SIG-M5 treated with dmso at 0.1 percent for 504 hours (cell line): Measurements from ENCODE around the gene MUC12.
"Not testable (repeated sequence)": the region's sequence is repeated elsewhere in the genome, so short reads cannot be mapped to it uniquely, and the experiment has no call there.

Experiments
- DNase-seq: peaks from one replicate; lab custom pipeline; 2025; ENCODE audit not compliant: unreplicated experiment; lab: John Stamatoyannopoulos, UW

The MUC12 gene, protein sequence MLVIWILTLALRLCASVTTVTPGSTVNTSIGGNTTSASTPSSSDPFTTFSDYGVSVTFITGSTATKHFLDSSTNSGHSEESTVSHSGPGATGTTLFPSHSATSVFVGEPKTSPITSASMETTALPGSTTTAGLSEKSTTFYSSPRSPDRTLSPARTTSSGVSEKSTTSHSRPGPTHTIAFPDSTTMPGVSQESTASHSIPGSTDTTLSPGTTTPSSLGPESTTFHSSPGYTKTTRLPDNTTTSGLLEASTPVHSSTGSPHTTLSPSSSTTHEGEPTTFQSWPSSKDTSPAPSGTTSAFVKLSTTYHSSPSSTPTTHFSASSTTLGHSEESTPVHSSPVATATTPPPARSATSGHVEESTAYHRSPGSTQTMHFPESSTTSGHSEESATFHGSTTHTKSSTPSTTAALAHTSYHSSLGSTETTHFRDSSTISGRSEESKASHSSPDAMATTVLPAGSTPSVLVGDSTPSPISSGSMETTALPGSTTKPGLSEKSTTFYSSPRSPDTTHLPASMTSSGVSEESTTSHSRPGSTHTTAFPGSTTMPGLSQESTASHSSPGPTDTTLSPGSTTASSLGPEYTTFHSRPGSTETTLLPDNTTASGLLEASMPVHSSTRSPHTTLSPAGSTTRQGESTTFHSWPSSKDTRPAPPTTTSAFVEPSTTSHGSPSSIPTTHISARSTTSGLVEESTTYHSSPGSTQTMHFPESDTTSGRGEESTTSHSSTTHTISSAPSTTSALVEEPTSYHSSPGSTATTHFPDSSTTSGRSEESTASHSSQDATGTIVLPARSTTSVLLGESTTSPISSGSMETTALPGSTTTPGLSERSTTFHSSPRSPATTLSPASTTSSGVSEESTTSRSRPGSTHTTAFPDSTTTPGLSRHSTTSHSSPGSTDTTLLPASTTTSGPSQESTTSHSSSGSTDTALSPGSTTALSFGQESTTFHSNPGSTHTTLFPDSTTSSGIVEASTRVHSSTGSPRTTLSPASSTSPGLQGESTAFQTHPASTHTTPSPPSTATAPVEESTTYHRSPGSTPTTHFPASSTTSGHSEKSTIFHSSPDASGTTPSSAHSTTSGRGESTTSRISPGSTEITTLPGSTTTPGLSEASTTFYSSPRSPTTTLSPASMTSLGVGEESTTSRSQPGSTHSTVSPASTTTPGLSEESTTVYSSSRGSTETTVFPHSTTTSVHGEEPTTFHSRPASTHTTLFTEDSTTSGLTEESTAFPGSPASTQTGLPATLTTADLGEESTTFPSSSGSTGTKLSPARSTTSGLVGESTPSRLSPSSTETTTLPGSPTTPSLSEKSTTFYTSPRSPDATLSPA (N-terminal part only)

GRCh38 chr7:100969066-100969615 lies at the start of gene MUC12:
Gene MUC12, plus strand, starts transcription at chr7:100969565. Its CDS starts 58 bp downstream, at chr7:100969623.
- no peak for DNase-seq

GRCh38 chr7:100919779-100920437 lies 49.5 kb upstream of the MUC12 start:
- not testable (repeated sequence) for DNase-seq

DNA sequence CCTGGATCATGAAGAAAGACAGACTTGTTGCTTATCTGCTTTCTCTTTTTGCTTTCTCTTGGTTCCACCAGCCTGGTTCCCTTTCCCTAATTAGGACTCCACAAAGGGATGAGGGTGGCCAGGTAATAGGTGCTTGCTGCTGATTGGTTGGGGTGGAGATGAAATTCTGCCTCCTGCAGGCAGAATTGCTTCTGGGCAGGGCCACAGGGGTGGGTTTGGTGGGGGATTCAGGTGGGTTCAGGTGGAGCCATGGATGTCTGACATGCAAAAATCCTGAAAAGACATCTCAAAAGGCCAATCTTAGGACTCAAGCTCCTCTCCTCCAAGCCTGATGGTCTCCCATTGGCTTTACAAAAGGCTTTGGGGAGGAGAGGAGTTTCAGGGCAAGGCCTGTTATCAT lies 48.3 kb upstream of the MUC12 start:
- no peak for DNase-seq

DNA sequence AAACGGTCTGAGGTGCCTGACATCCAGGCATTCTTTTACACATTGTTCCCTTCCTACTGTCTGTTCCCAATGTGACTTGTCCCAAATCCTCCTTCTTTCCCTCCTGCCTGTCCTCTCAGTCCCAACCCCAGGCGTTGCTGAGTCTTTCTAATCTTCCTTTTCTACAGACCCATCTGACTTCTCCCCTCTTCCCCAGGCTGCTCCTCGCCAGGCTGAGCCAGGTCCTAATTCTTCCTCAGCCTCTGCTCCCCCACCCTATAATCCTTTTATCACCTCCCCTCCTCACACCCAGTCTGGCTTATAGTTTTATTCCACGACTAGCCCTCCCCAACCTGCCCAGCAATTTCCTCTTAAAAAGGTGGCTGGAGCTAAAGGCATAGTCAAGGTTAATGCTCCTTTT lies 45.7 kb upstream of the MUC12 start:
- DNase-seq = not testable (repeated sequence)

GRCh38 chr7:100929808-100930174 lies 39.6 kb upstream of the MUC12 start:
- no peak for DNase-seq

- DNase-seq = no peak
These were observed 35.6 kb upstream of the MUC12 start for GRCh38 chr7:100933734-100934133.

- not testable (repeated sequence) for DNase-seq
These were observed 34.0 kb upstream of the MUC12 start for GRCh38 chr7:100935381-100935780.

DNA sequence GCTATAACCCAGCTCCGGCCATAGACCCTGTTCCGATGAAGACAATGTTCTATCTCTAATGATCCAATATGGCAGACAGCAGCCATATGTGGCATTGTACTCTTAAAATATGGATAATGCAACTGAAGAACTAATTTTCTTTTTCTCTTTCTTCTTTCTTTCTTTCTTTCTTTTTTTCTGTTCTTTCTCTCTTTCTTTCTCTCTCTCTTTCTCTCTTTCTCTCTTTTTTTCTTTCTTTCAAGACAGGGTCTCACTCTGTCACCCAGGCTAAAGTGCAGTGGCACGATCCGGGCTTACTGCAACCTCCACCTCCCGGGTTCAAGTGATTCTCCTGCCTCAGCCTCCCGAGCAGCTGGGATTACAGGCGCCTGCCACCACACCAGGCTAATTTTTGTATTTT lies 33.2 kb upstream of the MUC12 start:
- not testable (repeated sequence) for DNase-seq

DNA sequence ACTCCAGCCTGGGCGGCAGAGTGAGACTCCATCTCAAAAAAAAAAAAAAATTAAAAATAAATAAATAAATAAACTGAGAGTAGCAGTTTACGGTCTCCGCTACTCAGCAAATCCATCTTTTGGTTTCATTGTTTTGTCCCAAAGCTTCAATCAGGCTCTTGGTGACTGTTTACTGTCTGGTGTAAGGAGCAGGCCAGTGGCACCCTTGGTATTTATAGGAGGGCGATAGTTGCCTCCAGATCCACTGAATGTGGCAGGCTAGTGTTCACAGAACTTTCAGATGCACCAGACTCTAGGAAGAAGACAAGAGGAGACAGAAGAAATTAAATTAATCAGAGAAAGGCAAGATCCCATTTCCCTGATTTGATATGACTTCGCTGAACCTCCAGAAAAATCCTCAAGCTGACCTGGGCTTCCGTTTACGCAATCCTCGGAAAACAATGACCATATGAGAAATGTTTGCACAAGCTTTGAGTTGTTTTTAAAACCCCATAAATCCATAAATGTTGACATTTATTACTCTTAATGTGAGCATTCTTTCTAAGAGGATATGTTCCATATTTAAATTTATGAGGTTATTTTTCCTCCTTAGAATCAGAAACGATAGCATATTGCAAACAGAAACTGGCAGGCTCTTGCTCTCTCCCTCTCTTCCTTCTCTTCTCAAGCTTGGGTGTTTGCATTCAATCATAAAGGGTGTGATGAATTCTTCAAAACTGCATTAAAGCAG lies 27.2 kb upstream of the MUC12 start:
- DNase-seq = peak; percentile 35

- DNase-seq = no peak
These were observed 25.7 kb upstream of the MUC12 start for GRCh38 chr7:100943693-100944092.

GRCh38 chr7:100944138-100944537 lies 25.2 kb upstream of the MUC12 start:
- no peak for DNase-seq

- DNase-seq = no peak
These were observed 23.3 kb upstream of the MUC12 start for GRCh38 chr7:100946111-100946510.

GRCh38 chr7:100946766-100947365 lies 22.5 kb upstream of the MUC12 start:
- DNase-seq = no peak

DNA sequence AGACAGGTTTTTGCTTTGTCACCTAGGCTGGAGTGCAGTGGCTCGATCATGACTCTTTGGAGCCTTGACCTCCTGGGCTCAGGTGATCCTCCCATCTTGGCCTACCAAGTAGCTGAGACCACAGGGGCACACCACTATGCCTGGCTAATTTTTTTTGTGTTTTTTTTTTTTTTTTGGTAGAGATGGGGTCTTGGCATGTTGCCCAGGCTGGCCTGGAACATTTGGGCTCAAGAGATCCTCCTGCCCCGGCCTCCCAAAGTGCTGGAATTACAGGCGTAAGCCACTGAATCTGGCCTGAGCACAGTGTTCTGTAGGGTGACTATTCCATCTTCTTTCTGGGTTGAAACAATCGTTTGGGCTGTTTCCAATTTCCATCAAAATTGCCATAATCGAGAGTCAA lies 21.6 kb upstream of the MUC12 start:
- DNase-seq = no peak

GRCh38 chr7:100949227-100949932 lies 20.0 kb upstream of the MUC12 start, which contains the start of gene MUC3A:
Gene MUC3A, plus strand, starts transcription at chr7:100949534. Its CDS starts 91 bp downstream, at chr7:100949625.
- DNase-seq = no peak

- no peak for DNase-seq
These were observed 19.4 kb upstream of the MUC12 start for GRCh38 chr7:100949933-100950443.

- no peak for DNase-seq
These were observed 18.2 kb upstream of the MUC12 start for GRCh38 chr7:100951172-100951571.

DNA sequence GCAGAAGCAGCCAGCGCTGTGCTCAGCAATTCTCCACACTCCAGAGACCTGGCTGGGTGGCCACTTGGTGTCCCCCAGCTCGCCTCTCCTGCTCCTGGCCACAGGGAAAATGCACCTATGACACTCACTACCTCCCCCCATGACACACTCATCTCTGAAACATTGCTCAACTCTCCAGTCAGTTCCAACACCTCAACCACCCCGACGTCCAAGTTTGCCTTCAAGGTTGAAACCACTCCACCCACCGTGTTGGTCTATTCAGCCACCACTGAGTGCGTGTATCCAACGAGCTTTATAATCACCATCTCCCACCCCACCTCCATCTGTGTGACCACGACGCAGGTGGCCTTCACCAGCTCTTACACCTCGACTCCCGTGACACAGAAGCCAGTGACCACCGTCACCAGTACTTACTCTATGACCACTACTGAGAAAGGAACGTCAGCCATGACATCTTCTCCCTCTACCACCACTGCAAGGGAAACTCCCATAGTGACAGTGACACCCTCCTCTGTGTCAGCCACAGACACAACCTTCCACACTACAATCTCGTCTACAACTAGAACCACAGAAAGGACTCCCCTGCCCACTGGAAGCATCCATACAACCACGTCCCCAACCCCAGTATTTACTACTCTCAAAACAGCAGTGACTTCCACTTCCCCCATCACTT lies 17.3 kb upstream of the MUC12 start:
- DNase-seq = no peak
